Measurements from ENCODE around the gene GEMIN4.

GEMIN4 gene

GRCh38 chr17:697682-698081 lies 54.4 kb downstream of the GEMIN4 start:
- DNase-seq, result no peak

- no peak for DNase-seq
Observed at GRCh38 chr17:696369-696768, 55.7 kb downstream of the GEMIN4 start.
